CD1c-positive myeloid dendritic cell (primary cell): ENCODE results near the gene CPNE9.

Source experiments
- DNase-seq: peaks from one replicate; pipeline ENCODE4 v3.0.0-alpha.2; 2016; ENCODE audit errors: extremely low spot score

Gene CPNE9

GRCh38 chr3:9703736-9704346, at the start of gene CPNE9:
TSS of gene CPNE9 (plus strand) at chr3:9703833. CDS start at chr3:9703997, 164 bp downstream.
- no peak for DNase-seq

- DNase-seq, result no peak
These were observed 43.8 kb upstream of the CPNE9 start for GRCh38 chr3:9659849-9660248.

- no peak for DNase-seq
These were observed 42.7 kb upstream of the CPNE9 start for GRCh38 chr3:9660972-9661371.

- DNase-seq, result no peak
These were observed 39.4 kb upstream of the CPNE9 start for GRCh38 chr3:9664119-9664751.

GRCh38 chr3:9666704-9667445, 36.8 kb upstream of the CPNE9 start:
- DNase-seq, result no peak

GRCh38 chr3:9669277-9669676, 34.4 kb upstream of the CPNE9 start:
- DNase-seq, result no peak

- DNase-seq, result no peak
These were observed 33.8 kb upstream of the CPNE9 start for GRCh38 chr3:9669720-9670432.

GRCh38 chr3:9673082-9673481, 30.6 kb upstream of the CPNE9 start:
- DNase-seq, result no peak

- no peak for DNase-seq
These were observed 29.9 kb upstream of the CPNE9 start for GRCh38 chr3:9673752-9674151.

GRCh38 chr3:9675736-9676290, 27.8 kb upstream of the CPNE9 start:
- DNase-seq, result no peak

GRCh38 chr3:9676785-9677184, 26.8 kb upstream of the CPNE9 start:
- DNase-seq, result peak; percentile 27

- DNase-seq, result no peak
These were observed 25.1 kb upstream of the CPNE9 start for GRCh38 chr3:9678493-9678892.

- DNase-seq, result no peak
These were observed 24.1 kb upstream of the CPNE9 start for GRCh38 chr3:9679476-9680080.

GRCh38 chr3:9681011-9681722, 22.5 kb upstream of the CPNE9 start:
- no peak for DNase-seq

GRCh38 chr3:9681723-9682081, 21.9 kb upstream of the CPNE9 start:
- no peak for DNase-seq

GRCh38 chr3:9682096-9682495, 21.5 kb upstream of the CPNE9 start:
- no peak for DNase-seq

- DNase-seq, result no peak
These were observed 20.2 kb upstream of the CPNE9 start for GRCh38 chr3:9683426-9683825.

GRCh38 chr3:9685216-9686049, 18.2 kb upstream of the CPNE9 start:
- DNase-seq, result no peak

GRCh38 chr3:9686050-9686550, 17.5 kb upstream of the CPNE9 start:
- no peak for DNase-seq

GRCh38 chr3:9686703-9687102, 16.9 kb upstream of the CPNE9 start:
- no peak for DNase-seq
